HG03460 (cell line): ENCODE measurements around the gene CSGALNACT2.

Experiments
- ATAC-seq: cut with Tn5 transposase; IDR thresholded peaks from one replicate; pipeline ENCODE4 v1.9.1; 2021; ENCODE audit not compliant: unreplicated experiment

Gene CSGALNACT2

GRCh38 chr10:43111921-43112607 is 26.2 kb upstream of the CSGALNACT2 start:
- no peak for ATAC-seq

- no peak for ATAC-seq
Measured at GRCh38 chr10:43112608-43112961, 25.7 kb upstream of the CSGALNACT2 start.

DNA sequence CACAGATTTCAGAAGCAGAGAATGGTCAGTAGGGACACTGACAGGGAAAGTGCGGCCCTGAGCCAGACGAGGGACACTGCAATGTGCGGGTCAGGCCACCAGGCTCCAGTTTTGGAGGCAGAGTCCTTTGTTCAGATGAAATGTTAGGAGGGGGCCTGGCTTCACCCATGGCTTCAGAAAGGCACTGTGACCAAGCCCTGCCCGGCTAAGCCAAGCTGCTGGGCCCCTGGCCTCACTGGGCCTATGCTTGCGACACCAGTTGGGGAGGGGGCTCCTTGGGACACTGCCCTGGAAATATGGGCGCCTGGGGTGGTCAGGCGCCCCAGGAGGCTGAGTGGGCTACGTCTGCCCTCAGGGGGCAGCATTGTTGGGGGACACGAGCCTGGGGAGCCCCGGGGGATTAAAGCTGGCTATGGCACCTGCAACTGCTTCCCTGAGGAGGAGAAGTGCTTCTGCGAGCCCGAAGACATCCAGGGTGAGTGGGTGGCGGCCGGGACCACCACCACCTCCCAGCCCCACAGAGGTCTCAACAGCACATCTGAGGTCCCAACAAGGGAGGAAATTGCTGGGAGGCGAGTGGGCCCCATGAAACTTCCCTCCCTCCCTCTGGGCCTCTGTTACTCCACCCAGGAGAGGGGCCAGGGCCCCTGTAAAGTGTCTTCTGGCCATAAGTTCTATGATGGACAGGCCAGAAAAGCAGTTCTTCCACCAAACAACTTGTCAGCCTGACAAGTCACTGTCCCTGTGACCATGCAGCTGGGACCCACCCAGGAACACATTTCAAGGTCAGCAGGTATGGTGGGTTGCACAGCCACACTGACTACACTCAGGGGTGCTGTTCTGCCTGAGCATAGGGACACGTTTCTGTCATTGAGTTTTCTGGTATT is 24.8 kb upstream of the CSGALNACT2 start:
- no peak for ATAC-seq

DNA sequence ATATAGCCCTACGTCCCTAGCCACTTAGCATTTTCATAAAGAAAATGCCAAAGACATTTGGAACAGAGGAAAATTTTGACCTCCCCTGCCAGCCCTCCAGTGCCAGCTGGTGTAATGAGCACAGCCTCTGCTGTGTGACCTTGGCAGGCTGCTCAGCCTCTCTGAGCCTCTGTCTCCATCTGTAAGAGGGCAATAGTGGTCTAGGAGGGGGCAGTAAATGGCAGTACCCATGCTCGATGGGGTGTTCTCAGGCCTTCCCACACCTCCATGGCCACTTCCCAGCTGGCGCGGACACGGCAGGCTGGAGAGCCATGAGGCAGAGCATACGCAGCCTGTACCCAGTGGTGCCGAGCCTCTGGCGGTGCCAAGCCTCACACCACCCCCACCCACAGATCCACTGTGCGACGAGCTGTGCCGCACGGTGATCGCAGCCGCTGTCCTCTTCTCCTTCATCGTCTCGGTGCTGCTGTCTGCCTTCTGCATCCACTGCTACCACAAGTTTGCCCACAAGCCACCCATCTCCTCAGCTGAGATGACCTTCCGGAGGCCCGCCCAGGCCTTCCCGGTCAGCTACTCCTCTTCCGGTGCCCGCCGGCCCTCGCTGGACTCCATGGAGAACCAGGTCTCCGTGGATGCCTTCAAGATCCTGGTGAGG is 24.0 kb upstream of the CSGALNACT2 start:
- no peak for ATAC-seq

GRCh38 chr10:43114743-43115611 is 23.3 kb upstream of the CSGALNACT2 start:
- no peak for ATAC-seq

GRCh38 chr10:43115881-43116595 is 22.2 kb upstream of the CSGALNACT2 start:
- ATAC-seq = no peak

- ATAC-seq = no peak
Measured at GRCh38 chr10:43116596-43116995, 21.6 kb upstream of the CSGALNACT2 start.

- no peak for ATAC-seq
Measured at GRCh38 chr10:43117031-43117776, 21.0 kb upstream of the CSGALNACT2 start.

GRCh38 chr10:43117777-43118583 is 20.3 kb upstream of the CSGALNACT2 start:
- ATAC-seq = no peak

DNA sequence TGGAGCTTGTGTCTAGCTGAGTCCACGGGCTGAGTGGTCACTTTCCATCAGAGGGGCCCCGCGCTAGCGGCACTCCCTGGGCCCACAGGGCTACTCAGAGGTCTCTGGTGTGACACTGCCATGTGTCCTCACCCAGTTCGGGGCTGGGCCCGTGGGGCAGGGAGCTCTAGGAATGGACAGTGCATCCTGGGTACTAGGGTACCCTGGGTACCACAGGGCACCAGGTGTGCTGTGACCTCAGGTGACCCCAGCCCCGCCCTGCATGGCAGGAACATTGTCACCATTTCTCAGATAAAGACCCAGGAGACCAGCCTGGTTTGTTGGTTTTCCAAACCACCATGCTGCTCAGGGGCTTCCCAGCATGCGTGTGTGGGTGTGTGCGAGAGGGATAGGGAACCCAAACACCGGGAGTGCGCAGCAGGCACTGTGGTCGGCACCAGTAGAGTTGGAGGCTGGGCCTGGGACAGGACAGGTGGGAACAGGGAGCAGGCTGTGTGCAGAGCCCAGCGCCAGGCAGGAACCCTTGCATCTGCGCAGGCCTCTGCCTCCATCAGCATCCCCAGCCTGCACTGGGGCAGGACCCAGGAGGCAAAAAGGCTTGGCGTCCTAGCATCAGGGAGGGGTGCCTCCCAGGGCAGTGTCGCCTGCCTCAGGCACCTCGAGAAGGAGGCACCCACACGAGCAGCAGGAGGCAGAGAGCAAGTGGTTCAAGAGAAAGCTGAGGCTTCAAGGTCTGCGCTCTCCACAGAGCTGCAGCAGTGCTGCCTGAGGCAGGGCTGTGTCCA is 19.4 kb upstream of the CSGALNACT2 start:
- no peak for ATAC-seq

DNA sequence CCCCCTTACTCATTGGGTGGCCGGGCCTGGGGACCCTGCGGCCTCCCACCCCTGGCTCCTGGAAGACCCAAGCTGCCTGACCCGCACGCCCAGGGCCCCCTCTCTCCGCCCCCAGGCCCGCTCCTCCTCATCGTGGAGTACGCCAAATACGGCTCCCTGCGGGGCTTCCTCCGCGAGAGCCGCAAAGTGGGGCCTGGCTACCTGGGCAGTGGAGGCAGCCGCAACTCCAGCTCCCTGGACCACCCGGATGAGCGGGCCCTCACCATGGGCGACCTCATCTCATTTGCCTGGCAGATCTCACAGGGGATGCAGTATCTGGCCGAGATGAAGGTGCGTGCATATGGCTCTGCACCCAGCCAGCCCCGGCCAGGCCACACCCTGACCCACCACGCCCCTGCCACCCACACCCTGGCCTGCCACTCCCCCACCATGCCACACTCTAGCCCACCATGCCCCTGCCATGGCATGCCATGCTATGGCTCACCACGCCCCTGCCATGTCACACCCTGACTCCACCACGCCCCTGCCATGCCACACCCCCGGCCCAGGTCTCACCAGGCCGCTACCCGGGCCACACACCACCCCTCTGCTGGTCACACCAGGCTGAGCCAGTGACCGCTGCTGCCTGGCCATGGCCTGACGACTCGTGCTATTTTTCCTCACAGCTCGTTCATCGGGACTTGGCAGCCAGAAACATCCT is 18.7 kb upstream of the CSGALNACT2 start:
- ATAC-seq = no peak

DNA sequence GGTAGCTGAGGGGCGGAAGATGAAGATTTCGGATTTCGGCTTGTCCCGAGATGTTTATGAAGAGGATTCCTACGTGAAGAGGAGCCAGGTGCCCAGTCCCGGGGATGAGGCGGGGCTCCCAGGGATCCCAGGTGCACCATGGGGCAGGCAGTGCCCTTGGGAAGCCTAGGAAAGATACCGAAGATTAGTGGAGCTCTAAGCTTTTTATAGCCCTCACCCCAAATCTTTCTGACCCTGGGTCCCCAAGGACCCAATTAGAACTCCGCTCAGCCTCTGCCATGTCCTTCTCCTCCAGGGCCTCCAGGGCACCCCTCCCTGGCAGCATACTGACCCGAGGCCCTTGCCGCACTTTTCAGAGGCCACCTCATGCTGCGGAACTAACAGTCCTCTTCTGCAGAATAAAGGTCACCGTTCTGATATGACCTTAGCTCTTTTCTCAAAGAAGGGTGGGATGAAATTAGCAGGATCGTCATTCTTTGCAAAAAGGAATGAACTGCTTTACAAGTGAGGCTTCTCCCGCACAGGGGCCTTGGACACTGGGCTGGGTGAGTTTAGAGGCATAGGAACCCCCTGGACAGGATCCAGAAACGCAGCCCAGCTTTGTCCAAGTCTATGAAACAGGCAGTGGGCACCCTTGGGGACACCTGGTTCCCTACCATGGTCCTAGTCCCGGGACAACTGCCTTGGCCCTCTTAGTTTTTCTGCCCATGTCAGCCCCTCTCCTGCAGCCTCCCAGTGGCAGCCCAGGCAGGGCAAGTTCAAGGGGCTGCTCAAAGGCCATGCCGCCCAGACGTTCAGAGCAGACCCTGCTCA is 17.9 kb upstream of the CSGALNACT2 start:
- no peak for ATAC-seq

- ATAC-seq = peak; percentile 93
Measured at GRCh38 chr10:43120929-43121314, 17.3 kb upstream of the CSGALNACT2 start.

DNA sequence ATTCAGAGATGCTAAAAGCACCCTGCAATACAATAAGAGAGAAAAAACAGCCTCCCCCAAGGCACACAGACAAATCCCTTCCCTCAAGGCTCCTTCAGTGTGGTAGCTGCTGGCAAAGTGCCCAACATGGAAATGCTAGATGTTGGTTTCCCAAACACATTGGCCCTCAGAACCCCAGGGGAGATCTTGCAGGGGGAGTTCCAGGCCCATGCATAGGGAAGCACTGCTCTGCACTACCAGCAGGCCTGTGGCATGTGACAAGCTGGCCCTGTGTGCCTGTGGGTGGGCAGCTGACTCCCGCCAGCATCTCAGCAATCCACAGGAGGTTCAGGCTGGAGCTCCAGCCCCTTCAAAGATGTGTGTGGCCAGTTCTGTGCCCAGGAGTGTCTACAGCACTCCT is 16.8 kb upstream of the CSGALNACT2 start:
- ATAC-seq = no peak

GRCh38 chr10:43122096-43122495 is 16.1 kb upstream of the CSGALNACT2 start:
- ATAC-seq = no peak

- no peak for ATAC-seq
Measured at GRCh38 chr10:43122826-43123225, 15.4 kb upstream of the CSGALNACT2 start.
